ENCODE data around the gene SNX8.
A peak's percentile ranks its signal among the peaks of the same experiment; 100 is the strongest.
"Not testable (repeated sequence)": the region's sequence is repeated elsewhere in the genome, so short reads cannot be mapped to it uniquely, and the experiment has no call there.

The SNX8 gene

GRCh38 chr7:2271273-2272026 lies 42.8 kb downstream of the SNX8 start:
- DNase-seq (ENCODE audit: insufficient read length, low spot score) (no peak), FAIRE-seq (no peak)
- no peak for TF ChIP-seq POLR2A (IDR thresholded peaks at IDR 0.05; ENCODE audit: low read depth, low read length)

DNA sequence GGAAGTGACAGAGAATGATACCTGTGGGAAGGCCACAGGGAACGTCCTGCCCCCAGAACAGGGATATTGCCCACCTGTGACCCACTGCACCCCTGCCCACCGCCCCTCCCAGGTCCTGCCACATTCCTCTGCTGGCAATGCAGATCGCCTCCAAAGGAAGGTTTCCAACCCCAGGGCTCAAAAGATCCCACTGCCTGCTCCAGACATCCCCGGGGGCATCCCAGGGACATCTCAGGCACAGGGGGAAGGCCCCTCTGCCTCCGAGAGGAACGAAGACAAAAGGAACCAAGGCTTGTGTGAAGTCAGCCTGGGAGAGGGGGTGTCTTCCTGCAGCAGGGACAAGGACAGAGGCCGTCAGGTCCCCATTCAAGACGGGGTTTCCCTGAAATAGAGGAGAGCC lies 43.7 kb downstream of the SNX8 start:
- no peak for DNase-seq (ENCODE audit: insufficient read length, low spot score)
- TF ChIP-seq POLR2A (IDR thresholded peaks at IDR 0.05; ENCODE audit: low read depth, low read length): no peak
- FAIRE-seq: no peak

DNA sequence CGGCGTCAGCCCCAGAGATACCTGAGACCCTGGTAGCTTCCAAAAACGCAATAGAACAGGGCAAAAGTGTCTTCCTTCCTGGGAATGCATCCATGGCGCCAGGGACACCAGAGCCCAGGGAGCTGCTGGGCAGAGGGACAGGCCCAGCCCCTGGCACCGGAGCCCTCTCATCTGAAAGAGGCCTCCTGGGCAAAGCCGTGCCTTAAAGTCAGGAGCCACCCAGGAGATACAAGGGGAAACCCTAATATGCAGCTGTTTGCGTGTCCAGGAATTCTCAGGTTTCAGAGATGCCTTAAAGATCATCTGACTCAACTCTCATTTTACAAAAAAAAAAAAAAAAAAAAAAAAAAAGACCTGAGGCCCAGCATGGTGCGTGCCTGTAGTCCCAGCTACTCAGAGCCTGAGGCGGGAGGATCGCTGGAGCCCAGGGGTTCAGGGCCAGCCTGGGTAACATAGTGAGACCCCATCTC lies 44.2 kb downstream of the SNX8 start:
- no peak for TF ChIP-seq POLR2A (IDR thresholded peaks at IDR 0.05; ENCODE audit: low read depth, low read length)
- no peak for FAIRE-seq

GRCh38 chr7:2269089-2269990 lies 44.9 kb downstream of the SNX8 start:
- DNase-seq (ENCODE audit: insufficient read length, low spot score); FAIRE-seq: not testable (repeated sequence)

More for the DNA sequence above, 44.2 kb downstream of the SNX8 start:
- DNase-seq (ENCODE audit: insufficient read length, low spot score): no peak

GRCh38 chr7:2266911-2267310 lies 47.3 kb downstream of the SNX8 start:
- TF ChIP-seq POLR2A (IDR thresholded peaks at IDR 0.05; ENCODE audit: low read depth, low read length): no peak
- DNase-seq (ENCODE audit: insufficient read length, low spot score) (peak; percentile 68), FAIRE-seq (no peak)

GRCh38 chr7:2264158-2264557 lies 50.1 kb downstream of the SNX8 start:
- TF ChIP-seq POLR2A (IDR thresholded peaks at IDR 0.05; ENCODE audit: low read depth, low read length): no peak
- DNase-seq (ENCODE audit: insufficient read length, low spot score): no peak
- FAIRE-seq: no peak

GRCh38 chr7:2263176-2263575 lies 51.1 kb downstream of the SNX8 start:
- DNase-seq (ENCODE audit: insufficient read length, low spot score) (no peak), FAIRE-seq (no peak)
- TF ChIP-seq POLR2A (IDR thresholded peaks at IDR 0.05; ENCODE audit: low read depth, low read length): no peak

DNA sequence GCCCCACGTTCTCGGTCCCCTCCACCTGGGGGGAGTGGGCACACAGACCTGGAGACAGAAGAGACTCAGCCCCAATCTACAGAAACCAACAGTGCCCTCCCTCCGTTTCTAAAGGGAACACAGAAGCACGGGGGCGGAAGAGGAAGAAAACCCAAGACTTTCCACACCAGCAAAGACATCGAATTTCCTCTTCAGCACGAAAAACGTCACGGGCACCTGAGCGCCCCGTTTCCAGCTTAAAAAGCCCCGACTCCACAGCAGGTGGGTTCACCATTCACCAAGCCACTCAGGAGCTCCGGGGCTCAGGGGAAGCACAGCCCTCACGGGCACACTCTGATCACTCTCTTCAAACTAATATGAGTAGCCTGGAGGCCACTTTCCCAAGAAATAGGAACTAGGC lies 52.6 kb downstream of the SNX8 start:
- TF ChIP-seq POLR2A (IDR thresholded peaks at IDR 0.05; ENCODE audit: low read depth, low read length): no peak
- FAIRE-seq: no peak
- no peak for DNase-seq (ENCODE audit: insufficient read length, low spot score)

- DNase-seq (ENCODE audit: insufficient read length, low spot score) (peak; percentile 93), FAIRE-seq (no peak)
- no peak for TF ChIP-seq POLR2A (IDR thresholded peaks at IDR 0.05; ENCODE audit: low read depth, low read length)
Measured at GRCh38 chr7:2260820-2261219, 53.4 kb downstream of the SNX8 start.

- DNase-seq (ENCODE audit: insufficient read length, low spot score) (no peak), FAIRE-seq (no peak)
- TF ChIP-seq POLR2A (IDR thresholded peaks at IDR 0.05; ENCODE audit: low read depth, low read length): no peak
Measured at GRCh38 chr7:2259480-2259879, 54.8 kb downstream of the SNX8 start.

- TF ChIP-seq POLR2A (IDR thresholded peaks at IDR 0.05; ENCODE audit: low read depth, low read length): no peak
Measured at GRCh38 chr7:2258661-2259365, 55.4 kb downstream of the SNX8 start.

GRCh38 chr7:2257651-2258050 lies 56.6 kb downstream of the SNX8 start:
- DNase-seq (ENCODE audit: insufficient read length, low spot score) (no peak), FAIRE-seq (no peak)
- no peak for TF ChIP-seq POLR2A (IDR thresholded peaks at IDR 0.05; ENCODE audit: low read depth, low read length)

More at GRCh38 chr7:2258661-2259365, 55.4 kb downstream of the SNX8 start:
- FAIRE-seq (no peak), DNase-seq (ENCODE audit: insufficient read length, low spot score) (no peak)

- no peak for TF ChIP-seq POLR2A (IDR thresholded peaks at IDR 0.05; ENCODE audit: low read depth, low read length)
- no peak for DNase-seq (ENCODE audit: insufficient read length, low spot score)
- no peak for FAIRE-seq
Measured at GRCh38 chr7:2257046-2257551, 57.1 kb downstream of the SNX8 start.
